Measurements from ENCODE around the gene UBASH3B. TPM values are rescaled to one million over a fixed set of nuclear protein-coding genes. Genes with fewer than 3 reads are reported as not detected.

Gene UBASH3B
- polyA plus RNA-seq, 5 donors, result 4.3 to 6.0 (median 4.5) TPM

DNA sequence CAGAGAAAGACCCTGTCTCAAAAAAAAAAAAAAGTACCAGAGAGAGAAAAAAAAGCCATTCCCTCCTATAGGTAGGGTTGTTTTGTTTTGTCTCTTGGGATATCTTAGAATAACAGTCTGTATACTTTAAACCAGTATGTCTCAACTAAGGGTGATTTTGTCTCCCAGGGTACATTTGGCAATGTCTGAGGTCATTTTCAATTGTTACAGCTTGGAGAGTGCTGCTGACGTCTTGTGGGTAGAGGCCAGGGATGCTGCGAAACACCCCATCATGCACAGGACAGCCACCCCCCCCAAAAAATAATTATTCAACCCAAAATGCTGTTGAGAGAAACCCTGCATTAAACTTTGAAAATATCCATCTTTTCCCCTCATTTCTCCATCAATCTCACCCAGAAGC, 126.7 kb downstream of the UBASH3B start:
- no peak for DNase-seq

DNA sequence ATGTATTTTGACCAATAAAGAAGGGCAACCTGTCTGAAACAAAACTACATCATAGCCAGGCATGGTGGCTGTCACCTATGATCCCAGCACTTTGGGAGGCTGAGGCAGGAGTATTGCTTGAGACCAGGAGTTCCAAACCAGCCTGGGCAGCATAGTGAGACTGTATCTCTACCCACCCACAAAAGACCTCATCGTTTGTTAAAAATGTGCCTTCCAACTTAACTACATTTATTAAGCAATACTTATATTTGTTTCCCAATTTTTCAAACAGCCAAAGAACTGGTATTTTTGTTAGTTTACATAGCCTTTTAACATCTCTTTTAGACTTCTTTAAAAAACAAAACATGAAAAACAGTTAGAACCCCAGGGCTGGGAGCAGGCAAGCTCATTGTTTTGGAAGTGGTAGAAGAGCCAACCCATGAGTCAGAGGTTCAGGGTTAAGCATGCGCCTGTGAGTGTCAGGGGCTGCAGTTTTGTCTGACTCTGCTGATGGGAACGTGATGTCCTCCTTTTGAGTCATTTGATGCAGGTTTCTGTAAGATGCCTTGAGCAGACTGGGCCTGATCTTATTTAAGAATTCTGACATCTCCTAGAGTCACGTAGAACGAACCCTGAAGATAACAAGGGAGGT, 128.9 kb downstream of the UBASH3B start:
- peak in 1 of 2 donors; percentile 40 for DNase-seq

DNA sequence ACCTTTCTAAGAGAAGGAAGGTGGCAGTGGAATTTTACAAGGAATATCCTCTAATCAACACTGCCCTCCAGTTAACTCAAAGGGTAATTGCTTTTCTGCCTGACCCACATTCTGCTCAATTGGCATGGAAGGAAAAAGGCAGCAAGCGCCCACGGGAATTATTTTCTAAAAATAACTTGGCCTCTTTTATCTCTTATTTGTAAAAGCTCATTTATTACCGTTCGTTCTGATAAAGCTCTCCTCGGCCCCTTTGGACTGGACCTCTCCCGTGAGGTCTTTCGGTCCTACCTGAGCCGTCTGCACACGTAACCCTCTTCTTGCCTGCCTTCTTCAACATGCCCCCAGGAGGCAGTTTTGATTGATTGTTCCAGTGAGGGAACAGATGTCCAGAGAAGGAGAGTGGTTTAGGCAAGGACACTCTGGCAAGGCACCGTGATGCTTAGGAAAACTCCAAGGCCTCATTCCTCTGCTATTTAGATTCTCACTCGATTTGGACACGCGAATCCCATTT, 129.6 kb downstream of the UBASH3B start:
- peak in 1 of 2 donors; percentile 8 for DNase-seq

DNA sequence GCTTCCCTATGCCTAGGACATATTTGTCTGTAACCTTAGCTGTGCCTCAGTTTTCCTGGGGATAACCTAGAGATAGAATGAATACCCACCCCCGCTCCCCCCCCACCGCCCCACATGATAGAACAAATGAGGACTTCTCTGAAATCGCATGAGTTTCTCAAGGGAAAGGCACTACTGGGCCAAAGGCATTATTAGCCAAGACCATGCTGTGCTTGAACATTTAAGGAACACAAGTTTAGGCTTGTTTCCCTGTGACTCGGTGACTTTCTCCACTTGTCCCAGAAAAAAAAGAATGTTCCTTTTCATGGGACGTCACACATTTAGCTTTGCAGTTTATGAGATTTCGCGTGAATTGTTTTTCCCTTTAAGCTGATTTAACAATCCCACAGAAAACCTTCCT, 131.4 kb downstream of the UBASH3B start:
- DNase-seq, result no peak

DNA sequence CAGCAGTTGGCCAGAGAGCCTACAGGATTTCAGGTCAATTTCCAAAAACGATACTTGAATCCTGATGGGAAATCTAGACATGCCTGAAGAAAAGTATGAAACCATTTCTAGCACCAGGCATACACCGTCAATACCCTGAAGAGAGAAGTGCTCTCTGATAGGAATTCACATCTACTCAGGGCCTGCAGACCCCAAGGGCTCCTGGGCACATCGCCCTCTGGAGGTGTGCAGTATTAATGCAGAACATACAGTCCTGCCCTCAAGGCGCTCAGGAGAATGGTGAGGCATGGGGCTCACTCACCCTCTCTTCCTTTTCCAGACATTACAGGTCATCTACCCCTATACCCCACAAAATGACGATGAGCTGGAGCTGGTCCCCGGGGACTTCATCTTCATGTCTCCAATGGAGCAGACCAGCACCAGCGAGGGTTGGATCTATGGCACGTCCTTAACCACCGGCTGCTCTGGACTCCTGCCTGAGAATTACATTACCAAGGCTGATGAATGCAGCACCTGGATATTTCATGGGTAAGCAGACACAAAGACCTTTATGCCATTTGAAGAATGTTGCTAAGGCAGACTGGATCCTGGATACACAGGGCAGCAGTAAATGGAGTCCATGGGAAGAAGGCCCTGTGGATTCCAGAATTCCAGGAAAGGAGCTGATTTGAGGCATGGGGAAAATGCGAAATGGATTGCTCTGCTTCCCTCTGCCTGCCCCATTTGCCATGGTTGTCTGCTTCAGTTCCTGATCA, 133.4 kb downstream of the UBASH3B start:
- no peak for DNase-seq

DNA sequence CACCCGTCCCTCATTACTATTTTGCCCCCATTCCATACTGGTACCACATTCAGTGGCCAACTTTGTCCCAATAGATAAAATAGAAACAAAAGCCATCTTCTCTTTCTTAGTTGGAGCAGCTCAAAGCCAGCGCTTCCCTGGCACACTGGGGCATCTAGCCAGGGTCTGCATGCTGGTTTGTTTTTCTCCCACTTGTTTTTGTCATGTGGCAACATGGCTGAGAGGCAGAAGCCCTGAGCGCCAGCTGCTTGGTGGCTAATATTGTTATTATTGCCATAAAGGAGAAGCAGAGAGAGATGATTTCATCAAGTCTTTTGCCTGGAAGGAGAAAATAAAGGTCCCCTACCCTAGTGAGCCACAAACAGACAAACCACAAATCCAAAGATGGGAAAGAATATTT, 134.4 kb downstream of the UBASH3B start:
- DNase-seq, result no peak

DNA sequence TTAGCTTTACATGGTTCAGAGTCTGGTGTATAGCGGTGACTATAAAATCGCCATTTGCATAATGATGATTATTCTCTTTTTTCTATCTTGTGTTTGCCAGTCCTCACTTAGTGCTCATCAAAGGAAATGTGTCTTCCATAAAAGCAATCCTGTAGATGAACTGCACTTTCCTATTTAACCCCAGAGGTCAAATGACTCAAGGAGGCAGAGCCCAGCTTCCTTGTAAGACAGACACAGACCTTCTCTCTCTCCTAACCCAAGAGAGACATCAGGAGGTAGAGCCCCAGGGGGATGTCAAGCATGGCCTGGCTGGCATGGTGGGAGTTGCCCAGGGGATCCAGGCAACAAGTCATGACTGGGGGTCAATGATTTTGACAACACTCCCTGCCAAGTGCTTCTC, 135.9 kb downstream of the UBASH3B start:
- DNase-seq, result no peak

DNA sequence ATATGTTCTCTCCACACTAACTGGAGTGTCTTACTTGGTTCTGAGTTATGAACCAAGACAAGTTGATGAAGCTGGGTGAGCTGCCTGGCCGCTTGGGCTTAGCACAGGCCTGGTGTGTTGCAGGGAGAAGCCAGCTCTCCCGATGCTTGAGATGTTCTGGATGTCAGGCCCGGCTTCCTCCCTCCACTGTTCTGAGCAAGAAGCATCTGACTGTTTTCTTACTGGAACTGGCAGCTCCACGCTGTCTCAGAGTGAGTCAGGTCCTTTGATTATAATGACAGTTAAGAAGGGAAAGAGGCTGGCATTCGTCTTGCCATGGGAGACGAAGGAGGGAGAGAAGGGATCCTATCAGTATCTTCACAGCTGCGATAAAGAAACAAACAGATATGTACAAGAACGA, 136.3 kb downstream of the UBASH3B start:
- DNase-seq, result no peak

DNA sequence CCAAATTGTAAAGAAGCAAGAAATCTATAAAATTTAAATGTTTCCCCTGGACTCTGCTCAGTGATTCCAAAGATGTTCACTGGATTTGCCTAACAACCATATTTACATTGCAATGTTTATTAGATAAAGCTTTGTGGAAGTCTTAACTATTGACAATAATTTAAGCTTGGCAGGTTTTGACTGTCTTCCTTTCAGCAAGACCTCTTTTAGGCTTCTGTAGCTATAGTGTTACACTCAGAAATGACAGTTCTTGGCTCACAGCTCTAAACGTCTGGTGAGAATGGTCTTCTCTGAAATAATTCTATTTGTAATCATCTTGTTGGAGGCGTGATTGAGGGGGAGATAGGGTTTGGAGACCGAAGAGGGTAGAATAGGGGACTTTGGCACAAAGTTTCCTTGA, 138.0 kb downstream of the UBASH3B start:
- DNase-seq, result peak; percentile 64 to 75

DNA sequence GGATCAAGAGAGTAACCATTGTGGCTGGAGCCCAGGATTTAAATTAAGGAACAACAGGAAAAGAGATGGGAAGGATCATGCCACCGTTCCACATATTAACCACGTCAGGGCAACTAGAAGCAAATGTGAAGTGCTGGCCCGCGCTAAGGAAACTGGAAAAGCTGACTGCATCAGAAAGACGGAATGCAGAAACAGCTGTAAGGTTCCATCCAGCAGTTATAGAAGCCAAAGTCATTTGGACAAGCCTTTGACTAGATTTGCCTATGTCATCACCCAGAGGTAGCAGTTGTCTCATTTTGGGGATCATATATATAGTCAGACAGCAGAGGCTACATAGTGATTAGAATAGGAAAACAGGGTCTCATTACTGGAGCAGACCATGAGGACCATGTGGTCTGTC, 139.8 kb downstream of the UBASH3B start:
- peak; percentile 35 to 60 for DNase-seq

DNA sequence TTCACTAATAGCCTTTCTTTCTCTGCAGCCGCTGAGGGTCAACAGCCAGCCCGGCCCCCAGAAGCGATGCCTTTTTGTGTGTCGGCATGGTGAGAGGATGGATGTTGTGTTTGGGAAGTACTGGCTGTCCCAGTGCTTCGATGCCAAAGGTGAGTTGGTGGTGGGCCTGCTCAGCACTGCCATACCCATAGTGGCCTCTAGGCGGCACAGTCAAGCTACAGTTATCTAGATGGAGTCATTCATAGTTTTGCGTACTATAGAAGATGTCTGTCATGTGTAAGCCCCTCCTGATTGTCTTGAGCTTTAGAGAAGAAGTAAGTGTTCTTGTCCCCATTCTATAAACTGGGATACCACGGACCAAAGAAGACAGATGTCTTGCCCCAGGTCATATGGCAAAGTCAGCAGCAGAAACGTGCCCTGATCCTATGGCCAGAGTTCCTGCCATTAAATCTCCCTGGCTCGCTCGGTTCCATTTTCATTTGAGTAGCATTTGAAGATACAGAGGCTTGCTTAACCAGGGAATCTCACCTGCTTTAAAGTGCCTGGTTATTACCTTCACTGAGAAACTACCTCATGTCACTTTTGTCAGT, 140.7 kb downstream of the UBASH3B start:
- no peak for DNase-seq

DNA sequence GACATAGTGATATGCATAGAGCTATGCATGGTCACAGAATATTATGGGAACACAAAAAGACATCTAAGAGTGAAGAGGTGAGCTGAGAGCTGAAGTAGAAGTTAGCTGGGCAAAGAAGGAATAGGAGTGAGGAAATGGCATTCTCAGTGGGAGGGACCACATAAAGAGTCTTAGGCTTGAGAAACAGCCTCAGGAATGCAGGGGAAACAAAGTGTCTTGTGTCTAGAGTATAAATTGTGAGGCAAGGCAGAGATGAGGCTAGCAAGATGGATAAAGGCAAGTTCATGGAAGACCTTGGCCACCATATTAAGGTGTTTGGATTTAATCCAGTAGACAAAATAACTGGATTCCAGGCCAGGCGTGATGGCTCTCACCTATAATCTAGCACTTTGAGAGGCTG, 142.1 kb downstream of the UBASH3B start:
- no peak for DNase-seq

DNA sequence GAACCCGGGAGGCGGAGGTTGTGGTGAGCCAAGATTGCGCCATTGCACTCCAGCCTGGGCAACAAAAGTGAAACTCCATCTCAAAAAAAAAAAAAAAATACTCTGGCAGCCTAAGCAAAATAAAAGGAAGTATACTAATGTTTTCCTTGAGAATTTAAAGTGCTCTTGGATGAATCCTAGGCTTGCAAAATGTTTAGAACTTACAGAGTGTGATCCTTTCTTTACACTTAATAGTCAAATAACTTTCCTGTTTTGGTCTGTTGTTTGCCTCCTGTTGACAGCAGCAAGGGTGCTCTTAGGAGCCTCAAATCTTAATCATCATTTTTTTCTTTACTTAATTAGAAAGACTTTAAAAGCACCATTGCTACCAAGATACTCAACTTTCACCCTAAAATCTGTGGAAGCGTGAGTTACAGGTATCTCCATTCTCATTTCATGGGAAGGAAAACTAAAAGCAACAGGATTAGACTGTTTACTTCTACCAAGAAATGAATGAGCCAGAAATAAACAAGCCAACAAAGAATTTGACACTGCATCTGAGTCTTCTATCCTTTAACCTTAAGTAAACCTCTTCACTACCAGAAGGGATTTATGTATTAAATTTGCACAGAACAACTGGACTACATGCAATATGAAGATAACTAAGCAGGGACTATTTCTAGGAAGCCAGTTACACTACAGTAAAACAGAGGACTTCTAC, 144.0 kb downstream of the UBASH3B start:
- peak; percentile 36 to 64 for DNase-seq

DNA sequence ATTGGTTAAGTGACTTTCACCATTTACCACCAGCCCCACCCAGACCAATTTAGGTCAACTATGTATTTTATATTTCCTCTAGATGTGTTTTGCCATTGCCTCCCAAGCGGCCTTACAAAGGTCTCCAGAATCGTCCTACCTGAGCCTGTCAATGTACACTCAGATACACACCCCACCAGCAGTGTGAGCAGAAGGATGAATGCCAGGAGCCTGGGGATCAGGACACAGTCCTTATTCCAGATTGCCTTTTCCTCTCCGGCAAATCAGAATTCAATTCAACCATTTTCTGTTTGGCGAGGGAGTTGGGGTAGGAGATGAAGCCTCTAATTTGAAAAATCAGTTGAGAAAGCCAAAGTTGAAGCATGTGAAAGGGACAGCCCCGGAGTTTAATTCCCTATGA, 147.4 kb downstream of the UBASH3B start:
- DNase-seq, result no peak

DNA sequence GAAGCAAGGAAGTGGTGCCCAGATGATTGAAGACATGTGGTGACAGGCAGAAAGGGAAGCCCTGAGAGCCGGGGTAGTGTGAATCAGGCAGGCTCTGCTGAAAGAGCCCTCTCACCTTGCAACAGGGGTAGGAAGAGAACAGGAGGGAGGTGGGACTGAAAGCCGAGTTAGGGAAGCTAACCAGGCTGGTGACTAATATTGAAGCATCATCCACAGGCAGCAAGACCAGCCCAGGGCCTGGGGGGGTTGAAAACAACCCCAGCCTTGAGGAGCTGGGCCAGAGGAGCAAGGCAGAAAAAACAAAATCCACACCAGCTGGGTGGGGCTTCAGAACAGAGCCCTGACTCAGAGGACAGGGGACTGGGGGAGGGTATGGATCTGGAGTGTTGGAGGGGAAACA, 147.8 kb downstream of the UBASH3B start:
- no peak for DNase-seq

DNA sequence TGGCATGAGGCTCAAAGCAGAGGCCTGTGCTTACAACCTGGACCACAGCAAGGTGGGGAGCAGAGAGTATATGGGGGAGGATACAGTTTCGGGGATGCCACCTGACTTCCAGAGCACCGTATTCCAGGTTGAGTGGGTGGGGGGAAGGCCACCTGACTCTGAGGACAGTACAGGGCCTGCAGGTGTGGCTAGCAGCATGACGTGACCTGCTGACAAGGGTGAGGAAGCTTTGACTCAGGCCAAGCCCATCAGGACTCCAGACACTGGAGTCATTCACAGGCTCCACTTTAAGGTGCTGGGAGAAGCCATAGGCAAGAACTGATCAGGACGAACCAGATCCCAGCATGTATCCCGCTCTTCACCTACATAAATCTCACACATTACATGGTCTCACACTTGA, 148.2 kb downstream of the UBASH3B start:
- DNase-seq, result no peak

DNA sequence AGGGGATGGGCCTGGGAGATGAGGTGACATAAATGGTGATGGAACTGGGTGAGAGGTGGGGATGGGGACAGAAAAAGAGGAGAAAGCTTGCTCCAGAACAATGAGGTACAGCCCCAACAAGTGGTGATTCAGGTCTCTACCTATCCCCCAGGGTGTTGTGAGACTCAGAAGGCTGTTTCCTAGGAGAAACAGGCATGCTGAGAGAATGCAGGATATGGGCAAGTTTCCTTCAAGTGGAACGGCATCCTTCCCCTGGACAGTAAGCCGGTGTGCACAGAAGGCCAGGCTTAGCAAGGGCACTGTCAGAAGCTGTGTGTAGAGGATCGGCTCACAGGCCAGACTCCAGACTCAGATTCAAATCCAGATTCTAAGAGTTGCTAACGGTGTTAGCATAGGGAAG, 148.6 kb downstream of the UBASH3B start:
- no peak for DNase-seq

DNA sequence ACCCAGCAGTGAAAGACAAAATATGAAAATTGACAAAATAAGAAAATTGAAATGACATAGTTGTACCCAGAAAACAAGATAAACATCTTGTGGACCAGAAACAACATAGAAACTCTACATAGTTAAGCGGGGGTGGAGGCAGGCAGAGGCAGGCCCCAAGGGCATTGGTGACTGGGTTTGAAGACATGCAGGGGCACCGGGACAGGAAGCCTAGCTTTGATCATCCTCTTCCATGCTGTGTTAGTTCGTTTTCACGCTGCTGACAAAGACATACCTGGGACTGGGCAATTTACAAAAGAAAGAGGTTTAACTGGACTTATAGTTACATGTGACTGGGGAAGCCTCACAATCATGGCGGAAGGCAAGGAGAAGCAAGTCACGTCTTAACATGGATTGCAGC, 149.3 kb downstream of the UBASH3B start:
- DNase-seq, result no peak

DNA sequence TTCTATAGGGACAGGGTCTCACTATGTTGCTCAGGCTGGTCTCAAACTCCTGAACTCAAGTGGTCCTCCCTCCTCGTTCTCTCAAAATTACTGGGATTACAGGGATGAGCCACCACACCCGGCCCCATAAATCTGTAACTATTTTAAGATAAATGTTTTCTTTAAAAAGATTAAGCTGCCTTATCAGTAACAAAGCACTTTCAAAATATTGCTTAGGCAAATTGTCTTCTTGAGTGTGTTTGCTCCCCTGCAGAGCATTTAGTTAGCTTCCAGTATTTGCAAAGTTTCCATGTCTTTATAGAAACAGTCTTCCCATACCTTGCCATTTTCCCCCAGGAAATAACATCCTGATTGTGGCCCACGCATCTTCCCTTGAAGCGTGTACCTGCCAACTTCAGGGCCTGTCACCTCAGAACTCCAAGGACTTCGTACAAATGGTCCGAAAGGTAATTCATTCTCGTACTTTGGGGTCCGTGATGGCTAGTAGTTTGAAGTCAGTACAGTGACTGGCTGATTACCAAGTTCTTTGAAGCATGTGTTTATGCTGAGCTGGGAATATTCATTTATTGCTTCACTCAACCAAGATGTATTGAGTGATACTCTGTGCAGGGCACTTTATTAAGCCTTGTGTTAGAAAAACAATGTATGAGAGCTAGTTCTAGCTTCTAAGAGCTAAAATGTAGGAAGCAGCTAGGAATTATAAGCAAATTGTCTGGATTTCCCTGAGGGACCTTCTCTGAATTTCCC, 152.4 kb downstream of the UBASH3B start:
- DNase-seq, result peak; percentile 61 to 64

DNA sequence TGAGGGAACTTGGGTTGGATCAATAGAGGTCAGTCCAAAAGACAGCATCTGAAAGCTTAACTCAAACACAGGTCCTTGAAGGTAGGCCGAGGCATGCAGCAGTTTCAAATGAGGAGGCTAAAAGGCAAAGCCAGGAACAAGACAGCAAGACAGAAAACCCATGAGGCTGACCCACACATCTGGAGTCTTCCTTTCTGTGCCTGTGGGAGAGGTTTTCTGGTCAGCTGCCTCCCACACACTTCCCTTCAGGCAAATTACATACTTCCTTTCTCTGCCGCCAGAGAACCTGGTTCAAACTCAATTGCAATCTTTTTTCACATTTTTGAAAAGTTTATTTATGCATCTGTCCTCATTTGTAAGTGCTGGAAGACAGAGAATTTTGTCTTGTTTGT, 153.0 kb downstream of the UBASH3B start:
- DNase-seq, result no peak

DNA sequence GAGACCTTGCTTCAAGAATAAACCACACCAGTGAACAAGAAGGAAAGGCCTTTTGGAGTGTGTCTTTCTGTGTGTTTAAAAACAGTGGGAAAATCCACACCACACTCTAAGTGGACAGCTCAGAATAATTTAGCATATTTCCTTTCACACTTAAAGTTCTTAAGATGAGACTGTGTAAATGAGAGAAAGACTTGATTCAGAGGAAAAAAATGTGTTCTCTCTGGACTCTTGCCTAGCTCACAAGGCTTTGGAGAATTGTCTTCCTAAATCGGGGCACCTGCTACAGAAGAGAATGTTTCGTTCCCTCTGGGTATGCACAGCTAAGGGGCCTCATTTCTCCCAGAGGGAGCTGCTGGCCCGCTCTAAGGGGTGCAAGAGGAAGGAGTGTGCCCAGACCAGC, 154.3 kb downstream of the UBASH3B start:
- DNase-seq, result no peak

DNA sequence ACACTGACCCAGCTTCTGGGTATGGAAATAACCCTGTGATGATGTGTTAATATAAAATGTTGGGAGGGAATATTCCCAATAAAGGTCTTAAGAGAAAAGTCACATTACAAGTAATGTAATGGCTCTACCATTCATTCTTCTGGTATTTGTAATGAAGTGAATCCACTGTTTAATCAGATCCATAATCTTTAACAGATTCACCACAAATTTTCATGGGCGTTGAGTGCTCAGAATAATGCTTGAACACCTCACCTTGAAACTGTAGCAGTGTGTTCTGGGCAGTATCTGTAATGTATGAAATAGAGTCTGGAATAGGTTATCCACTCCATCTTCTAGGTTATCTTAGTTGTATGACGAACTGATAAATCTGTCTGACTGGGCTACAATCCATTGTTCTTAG, 156.2 kb downstream of the UBASH3B start:
- DNase-seq, result no peak
